GM12873 (cell line): ENCODE measurements around the gene YAE1.

ENCODE experiments used
- TF ChIP-seq, protein P1 (sequence below): IDR thresholded peaks from 2 replicates; pipeline ENCODE4 v1.5.1; 2012; ENCODE audit warnings: low read depth, mild to moderate bottlenecking, moderate library complexity, low read length, control low read depth; ENCODE audit not compliant: insufficient read depth; ENCODE audit errors: missing control alignments

The YAE1 gene, protein sequence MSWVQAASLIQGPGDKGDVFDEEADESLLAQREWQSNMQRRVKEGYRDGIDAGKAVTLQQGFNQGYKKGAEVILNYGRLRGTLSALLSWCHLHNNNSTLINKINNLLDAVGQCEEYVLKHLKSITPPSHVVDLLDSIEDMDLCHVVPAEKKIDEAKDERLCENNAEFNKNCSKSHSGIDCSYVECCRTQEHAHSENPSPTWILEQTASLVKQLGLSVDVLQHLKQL

DNA sequence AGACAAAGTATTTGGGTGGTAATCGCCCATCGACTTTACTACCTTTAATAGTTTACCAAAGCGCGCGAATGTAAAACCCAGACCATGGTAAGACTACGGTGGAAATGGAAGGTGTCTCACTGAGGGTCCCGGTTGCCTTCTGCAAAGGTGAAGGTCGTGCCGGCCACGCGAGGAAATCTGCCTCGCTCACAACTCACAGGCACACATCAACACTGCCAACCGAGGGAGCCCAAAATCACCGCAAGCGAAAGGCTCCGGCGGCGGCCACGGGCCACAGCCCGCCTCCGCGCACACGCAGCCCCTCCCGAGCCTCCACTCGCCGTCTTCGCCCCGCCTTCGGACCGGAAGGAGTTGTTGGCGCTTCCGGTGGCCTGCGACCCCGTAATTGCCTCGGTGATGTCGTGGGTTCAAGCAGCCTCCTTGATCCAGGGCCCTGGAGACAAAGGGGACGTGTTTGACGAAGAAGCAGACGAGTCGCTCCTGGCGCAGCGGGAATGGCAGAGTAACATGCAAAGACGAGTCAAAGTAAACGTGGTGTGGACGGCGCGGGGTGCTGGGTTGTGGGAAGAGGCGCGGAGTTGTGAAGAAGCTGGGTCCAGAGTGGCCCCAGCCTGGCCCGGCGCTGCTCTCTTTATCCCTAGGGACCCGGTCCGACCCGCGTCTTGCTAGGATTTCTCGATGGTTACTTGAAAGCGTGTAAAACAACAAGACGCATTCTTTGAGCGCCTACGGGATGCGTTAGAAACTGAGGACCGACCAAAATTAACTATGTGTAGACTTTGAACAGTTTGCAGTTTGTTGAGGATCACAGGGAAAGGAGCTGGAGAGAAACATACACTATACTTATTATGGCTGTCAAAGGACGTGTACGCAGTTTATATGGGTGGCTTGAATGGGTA lies at the start of gene YAE1:
Gene YAE1 (plus strand): TSS at position 382 of the 899 bp plus-strand sequence. CDS start 15 bp downstream, at position 397.
- TF ChIP-seq, protein P1, sequence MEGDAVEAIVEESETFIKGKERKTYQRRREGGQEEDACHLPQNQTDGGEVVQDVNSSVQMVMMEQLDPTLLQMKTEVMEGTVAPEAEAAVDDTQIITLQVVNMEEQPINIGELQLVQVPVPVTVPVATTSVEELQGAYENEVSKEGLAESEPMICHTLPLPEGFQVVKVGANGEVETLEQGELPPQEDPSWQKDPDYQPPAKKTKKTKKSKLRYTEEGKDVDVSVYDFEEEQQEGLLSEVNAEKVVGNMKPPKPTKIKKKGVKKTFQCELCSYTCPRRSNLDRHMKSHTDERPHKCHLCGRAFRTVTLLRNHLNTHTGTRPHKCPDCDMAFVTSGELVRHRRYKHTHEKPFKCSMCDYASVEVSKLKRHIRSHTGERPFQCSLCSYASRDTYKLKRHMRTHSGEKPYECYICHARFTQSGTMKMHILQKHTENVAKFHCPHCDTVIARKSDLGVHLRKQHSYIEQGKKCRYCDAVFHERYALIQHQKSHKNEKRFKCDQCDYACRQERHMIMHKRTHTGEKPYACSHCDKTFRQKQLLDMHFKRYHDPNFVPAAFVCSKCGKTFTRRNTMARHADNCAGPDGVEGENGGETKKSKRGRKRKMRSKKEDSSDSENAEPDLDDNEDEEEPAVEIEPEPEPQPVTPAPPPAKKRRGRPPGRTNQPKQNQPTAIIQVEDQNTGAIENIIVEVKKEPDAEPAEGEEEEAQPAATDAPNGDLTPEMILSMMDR: no peak

DNA sequence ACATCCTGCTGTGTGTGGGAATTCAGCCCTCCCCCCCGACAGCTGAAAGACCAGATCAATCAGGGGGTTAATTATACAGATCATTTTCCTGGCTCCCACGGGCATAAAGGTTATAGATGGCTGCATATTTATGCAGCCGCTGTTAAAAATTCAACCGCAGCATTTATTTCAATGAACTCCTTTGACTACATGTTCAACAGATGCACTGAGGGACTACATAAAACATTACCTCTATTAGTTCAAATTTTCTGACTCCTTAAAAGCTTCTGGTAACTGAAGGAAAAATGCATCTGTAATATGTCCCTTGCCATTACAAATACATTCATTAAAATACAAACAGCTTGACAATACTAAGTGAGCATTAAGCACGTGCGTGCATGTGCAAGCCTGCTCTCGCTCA lies 49.7 kb upstream of the YAE1 start:
- TF ChIP-seq, protein P1: no peak

DNA sequence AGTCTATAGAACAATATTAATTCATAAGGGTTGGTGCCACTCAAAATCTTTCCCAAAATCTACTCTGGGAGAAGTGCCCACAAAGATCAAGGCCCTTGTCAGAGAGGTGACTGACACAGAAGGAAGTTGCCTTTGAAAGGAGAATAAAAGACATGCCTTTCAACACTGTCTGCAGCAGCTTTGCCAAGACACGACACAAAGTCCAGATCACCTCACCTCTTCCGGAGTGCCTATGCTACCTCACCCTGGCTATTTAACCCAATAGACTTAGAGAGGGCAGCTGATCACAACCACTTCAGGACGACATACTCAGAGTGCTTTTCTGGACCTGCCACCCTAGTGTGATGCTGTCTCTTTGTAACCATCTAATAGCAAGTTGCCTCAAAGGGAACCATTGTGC lies 49.0 kb upstream of the YAE1 start:
- TF ChIP-seq, protein P1: no peak

DNA sequence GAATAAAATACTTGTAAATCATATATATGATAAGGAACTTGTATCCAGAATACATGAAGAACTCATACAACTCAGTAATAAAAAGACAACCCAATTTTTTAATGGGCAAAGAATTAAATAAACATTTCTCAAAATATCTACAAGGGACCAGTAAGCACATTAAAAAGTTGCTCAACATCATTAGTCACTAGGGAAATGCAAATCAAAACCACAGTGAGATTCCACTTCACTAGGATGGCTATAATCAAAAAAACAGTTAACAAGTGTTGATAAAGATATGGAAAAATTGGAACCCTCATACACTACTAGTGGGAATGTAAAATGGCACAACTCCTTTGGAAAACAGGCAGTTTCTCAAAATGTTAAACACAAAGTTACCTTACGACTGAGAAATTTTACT lies 40.3 kb upstream of the YAE1 start:
- TF ChIP-seq, protein P1: no peak

DNA sequence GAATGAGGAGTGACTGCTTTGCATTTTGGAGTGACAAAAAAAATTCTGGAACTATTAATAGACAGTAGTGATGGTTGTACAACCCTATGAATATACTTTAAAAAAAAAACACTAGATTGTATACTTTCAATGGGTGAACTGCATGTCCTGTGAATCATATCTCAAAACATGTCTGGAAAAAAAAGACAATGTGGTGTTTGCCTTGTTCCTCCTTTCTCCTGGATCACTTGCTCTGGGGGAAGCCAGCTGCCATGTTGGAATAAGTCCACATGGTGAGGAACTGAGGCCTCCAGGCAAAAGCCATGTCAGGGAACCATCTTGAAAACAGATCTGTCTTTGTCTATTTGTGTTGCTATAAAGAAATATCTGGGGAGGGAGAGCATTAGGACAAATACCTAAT lies 39.5 kb upstream of the YAE1 start:
- TF ChIP-seq, protein P1: no peak

DNA sequence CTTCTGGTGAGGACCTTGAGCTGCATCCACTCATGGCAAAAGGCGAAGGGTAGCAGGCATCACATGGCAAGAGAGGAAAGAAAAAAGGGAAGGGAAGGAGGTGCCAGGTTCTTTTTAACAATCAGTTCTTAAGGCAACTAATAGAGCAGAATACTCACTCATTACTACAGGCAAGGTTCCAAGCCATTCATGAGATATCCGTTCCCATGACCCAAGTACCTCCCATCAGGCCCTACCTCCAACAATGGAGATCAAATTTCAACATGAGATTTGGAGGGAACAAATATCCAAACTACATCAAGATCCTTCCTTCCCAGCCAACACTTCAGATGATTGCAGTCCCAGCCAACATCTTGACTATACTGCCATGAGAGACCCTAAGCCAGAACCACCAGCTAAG lies 38.9 kb upstream of the YAE1 start:
- TF ChIP-seq, protein P1: no peak

DNA sequence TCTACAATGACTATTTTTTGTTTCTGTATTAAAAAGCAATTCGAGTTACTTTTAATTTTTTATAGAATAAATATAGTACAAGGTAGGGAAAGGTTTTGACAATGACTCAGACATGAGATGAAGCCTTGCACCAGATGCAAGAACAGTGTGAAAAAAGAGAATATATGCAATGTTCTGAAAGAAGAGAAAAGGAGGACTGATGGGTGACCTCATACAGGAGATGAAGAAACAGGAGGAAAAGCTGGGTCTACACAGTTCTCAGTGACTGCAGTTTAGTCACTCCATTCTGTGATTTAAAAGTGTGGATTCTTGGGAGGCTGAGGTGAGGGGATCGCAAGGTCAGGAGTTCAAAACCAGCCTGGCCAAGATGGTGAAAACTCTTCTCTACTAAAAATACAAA lies 38.3 kb upstream of the YAE1 start:
- TF ChIP-seq, protein P1: no peak
